Spleen (tissue), 7 donors: ENCODE measurements around the gene TKT.

Experiments used
- CTCF ChIP-seq, 11 experiments: fragments of 200-600 bp in 7 of 11; fragments of 450-650 bp in 4 of 11; sonication (generic) in 4 of 11; IDR thresholded peaks in 8 of 11; conservative IDR thresholded peaks in 3 of 11; 1 replicate in 7 of 11; 2 replicates in 4 of 11; pipeline versions ENCODE4 v1.4.0 to v1.8.0; 2016 to 2021; ENCODE audit warnings: antibody characterized with exemption in 11 of 11, inconsistent platforms in 4 of 11, mild to moderate bottlenecking in 1 of 11
- POLR2A ChIP-seq, 3 donors: fragments of 450-650 bp; IDR thresholded peaks; one replicate each; pipeline ENCODE4 v1.5.1; 2017; ENCODE audit warnings: antibody characterized with exemption in 3 of 3, mild to moderate bottlenecking in 1 of 3
- POLR2AphosphoS5 ChIP-seq, 3 donors: sonication (generic); formaldehyde crosslinking; IDR thresholded peaks; one replicate each; pipeline ENCODE4 v1.5.1; 2017; ENCODE audit warnings: antibody characterized with exemption in 3 of 3
- donor health status: DM: no; HTN: no; CAD: no; lungs with moderate emphysema.
- donor health status: DM: no; HTN: no; CAD: no.
- donor health status: DM: no; HTN: no; CAD: no.

GRCh38 chr3:53229606-53230005 lies 26.2 kb downstream of the TKT start:
- TF ChIP-seq CTCF (IDR thresholded peaks at IDR 0.05 in 8 of 11, conservative IDR thresholded peaks at IDR 0.05 in 3 of 11): no peak
- no peak for TF ChIP-seq POLR2AphosphoS5 (IDR thresholded peaks at IDR 0.05)
- TF ChIP-seq POLR2A (IDR thresholded peaks at IDR 0.05): no peak
